NCI-H446 (cell line): ENCODE measurements around the gene GOSR2.

ENCODE experiments used
- DNase-seq, 2 experiments: peaks; one replicate each; lab custom pipeline; 2025; lab: John Stamatoyannopoulos, UW

The GOSR2 gene

DNA sequence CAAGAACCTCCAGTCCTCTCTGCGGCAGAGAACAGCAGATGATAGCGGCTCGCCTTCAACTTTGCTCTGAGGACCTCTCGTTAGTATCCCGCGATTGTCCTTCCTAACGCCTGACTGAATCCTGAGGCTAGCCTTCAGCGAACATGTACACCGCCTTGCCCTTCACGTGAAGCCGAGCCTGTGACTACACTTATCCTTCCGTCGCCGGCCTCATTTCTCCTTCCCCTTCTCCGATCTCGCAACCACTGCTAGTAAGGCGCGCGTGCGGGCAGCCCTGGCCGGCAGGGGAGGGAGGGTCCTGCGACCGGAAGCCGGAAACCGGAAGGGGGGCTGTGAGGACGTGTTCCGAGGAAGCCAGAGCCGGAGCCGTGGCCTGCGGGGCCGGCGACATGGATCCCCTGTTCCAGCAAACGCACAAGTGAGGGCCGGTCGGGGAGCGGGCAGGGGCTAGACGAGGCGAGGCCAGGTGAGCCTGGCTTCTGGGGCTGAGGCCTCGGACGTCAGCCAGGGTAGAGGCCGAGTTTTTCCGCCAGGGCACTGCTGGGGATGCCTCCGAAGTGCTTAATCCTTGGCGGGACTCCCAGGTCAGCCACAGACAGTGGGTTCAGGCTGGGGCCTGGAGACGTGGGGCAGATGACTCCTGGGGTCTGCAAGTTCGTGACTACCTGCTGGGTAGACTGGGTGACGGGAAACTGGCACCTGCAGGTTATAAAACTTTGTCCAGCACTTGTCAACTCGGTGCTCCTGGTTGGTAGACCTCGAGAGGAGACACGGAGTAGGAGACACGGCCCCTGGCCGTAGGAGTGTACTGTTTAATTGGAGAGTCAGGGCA is at the start of gene GOSR2:
GOSR2 (plus strand) TSS at position 357 of the 832 bp plus-strand sequence; CDS start at position 390, 33 bp downstream.
- peak; percentile 85 to 94 for DNase-seq

DNA sequence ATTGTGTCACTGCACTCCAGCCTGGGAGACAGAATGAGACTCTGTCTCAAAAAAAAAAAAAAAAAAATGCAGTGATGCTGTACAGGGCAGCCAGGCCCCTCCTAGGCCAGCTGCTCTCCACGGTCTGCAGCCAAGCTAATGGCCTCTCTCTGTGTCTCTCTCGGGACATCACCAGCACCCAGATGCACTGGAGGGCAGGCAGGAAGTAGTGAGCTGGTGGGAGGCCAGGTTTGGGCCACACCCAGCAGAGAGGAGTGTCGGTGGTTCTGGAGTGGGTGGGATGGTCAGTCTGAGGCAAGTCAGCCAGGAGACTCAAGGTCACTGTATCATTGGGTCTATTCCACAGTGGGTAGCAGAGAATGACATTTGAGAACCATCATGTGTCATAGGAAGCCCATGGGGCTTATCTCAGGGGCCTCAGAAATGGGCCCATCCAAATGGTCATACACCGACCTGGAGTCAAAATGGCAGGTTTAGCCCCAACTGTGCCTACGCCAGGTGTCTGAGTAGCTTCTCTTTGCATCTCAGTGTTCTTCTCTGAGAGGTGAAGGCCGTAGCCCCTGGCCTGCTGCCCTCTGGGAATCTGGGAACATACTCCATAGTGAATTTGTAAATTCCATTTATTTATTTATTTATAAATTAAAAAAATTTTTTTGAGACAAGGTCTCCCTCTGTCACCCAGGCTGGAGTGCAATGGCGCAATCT is 48.9 kb upstream of the GOSR2 start:
- DNase-seq, result no peak

DNA sequence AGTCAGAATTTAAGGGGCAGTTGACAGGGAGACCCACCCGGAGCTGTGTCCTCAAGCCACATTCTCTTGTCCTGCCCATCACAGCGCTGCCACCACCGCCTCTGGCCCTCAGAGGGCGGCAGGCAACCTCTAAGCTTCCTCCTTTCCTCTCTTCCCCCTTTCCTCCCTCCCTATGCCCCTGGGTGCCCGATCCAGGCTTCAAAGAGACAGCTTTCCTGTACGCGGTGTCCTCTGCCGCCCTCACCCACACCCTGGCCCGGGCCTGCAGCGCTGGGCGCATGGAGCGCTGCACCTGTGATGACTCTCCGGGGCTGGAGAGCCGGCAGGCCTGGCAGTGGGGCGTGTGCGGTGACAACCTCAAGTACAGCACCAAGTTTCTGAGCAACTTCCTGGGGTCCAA is 48.1 kb upstream of the GOSR2 start:
- DNase-seq, result no peak

DNA sequence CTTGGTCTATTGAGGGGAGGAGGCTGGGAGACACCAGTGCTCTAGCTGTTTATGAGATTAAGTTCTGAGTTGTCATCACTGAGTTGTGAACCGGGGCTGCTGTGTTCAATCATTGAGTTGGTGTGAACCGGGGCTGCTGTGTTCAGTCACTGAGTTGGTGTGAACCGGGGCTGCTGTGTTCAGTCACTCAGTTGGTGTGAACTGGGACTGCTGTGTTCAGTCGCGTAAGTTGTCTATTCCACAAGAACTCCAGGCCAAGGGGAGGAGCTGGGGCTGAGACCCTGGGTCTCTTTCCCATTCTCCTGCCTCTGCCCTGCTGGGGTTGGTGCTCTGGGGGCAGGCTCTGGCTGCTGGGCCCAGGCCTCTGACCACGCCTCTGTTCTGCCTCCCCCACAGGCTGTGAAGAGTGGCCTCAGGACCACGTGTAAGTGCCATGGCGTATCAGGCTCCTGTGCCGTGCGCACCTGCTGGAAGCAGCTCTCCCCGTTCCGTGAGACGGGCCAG is 47.1 kb upstream of the GOSR2 start:
- no peak for DNase-seq

DNA sequence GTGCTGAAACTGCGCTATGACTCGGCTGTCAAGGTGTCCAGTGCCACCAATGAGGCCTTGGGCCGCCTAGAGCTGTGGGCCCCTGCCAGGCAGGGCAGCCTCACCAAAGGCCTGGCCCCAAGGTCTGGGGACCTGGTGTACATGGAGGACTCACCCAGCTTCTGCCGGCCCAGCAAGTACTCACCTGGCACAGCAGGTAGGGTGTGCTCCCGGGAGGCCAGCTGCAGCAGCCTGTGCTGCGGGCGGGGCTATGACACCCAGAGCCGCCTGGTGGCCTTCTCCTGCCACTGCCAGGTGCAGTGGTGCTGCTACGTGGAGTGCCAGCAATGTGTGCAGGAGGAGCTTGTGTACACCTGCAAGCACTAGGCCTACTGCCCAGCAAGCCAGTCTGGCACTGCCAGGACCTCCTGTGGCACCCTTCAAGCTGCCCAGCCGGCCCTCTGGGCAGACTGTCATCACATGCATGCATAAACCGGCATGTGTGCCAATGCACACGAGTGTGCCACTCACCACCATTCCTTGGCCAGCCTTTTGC is 46.5 kb upstream of the GOSR2 start:
- DNase-seq, result no peak

DNA sequence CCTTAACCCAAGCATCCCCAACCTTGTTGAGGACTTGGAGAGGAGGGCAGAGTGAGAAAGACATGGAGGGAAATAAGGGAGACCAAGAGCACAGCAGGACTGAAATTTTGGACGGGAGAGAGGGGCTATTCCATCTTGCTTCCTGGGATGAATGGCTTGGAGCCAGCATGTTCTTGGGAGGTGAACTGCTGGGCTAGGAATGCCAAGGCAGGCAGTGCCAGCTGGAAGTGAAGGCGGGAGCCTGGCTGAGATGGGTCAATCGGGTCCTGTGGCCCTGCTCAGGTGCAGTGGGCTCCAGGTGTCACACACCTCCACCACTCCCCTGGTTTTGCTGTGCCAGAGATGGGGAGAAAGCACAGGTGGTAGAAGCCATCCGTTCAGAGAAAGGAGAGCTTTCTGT is 46.0 kb upstream of the GOSR2 start:
- DNase-seq, result peak in 1 of 2 experiments; percentile 32

DNA sequence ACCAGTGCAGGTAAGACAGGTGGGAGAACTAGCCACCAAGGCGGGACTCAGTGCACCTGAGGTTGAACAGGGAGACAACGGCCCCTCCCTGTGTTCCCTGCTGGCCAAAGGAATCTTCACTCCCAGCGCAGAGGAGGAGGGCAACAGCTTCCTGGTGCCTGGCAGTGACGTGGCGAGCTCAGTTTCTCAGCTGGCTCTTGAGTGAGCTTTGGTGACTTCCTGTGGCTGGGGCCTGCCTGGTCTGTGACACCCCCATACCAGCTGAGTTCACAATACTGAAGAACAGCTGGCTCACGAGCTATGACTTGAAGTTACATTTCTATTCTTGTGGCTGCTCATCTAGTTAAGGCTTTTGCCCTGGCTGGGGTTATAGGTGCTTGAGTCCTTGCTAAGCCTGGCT is 45.5 kb upstream of the GOSR2 start:
- DNase-seq, result no peak

DNA sequence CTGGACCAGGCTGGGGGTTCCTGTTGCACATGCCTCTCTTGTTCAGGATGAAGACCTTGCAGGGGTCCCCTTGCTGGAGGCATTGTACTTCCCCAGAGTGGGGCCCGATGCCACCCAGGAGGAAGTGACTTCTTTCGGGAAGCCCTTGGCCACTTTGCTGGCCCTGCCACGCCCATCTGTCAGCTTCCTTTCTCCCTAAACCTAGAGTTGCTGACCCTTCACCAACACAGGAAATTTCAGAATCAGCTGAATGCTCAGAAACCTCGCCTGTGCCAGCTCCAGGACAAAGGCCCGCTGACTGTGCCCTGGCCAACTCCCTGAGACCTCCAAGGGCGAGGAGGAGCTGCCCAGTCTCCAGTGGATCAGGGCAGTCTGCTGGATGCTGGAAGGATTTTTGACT is 44.9 kb upstream of the GOSR2 start:
- DNase-seq, result no peak

DNA sequence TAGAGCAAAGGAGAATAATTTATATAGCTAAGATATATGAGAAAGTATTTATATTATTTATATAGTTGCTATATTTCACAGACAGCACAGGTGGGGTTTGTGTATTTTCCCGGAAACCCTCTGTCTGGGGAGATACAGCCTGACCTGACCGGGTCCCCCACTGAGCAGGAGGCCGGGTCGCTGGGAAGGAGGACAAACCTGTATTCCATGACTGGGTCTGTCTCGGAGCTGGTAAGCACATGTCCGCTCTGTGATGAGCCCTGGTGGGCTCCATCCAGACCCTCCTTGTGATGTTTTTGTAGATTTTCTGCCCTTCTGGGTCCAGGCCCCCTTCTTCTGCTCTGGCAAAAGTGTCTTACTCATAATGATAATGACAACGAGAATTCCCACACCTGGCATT is 43.9 kb upstream of the GOSR2 start:
- no peak for DNase-seq

DNA sequence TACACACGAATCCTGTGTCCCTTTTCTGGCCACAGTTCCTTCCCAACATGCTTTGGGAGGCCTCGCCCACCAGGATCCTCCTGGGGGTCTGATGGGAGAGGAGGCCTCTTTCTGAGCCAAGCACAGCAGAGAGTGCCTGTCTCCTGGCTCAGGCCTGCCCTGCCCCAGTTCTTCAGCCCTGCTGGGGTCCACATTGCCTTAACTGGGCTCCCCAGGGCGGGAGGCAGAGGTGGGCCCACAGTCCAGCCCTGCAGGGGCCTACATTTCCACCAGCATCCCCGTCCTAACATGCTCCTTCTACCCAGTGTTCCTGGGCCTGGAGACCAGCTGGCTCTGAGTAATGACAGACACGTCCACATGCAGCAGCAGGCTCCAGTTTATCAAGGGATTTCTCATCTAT is 41.9 kb upstream of the GOSR2 start:
- no peak for DNase-seq

DNA sequence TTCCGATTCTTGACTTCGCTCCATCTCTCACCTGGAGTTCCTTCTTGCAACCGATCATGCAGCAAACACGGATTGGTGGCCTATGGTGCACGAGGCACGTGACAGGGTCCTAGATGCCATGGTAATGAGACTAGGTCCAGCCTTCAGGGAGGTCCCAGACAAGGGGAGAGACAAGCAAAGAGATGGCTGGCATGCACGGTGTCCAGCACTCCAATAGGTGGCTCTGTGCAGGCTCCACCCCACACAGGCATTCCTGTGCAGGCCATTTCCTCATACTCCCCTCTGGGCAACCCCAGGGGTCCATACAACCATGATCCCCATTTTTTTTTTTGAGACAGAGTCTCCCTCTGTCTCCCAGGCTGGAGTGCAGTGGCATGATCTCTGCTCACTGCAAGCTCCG is 40.3 kb upstream of the GOSR2 start:
- no peak for DNase-seq

DNA sequence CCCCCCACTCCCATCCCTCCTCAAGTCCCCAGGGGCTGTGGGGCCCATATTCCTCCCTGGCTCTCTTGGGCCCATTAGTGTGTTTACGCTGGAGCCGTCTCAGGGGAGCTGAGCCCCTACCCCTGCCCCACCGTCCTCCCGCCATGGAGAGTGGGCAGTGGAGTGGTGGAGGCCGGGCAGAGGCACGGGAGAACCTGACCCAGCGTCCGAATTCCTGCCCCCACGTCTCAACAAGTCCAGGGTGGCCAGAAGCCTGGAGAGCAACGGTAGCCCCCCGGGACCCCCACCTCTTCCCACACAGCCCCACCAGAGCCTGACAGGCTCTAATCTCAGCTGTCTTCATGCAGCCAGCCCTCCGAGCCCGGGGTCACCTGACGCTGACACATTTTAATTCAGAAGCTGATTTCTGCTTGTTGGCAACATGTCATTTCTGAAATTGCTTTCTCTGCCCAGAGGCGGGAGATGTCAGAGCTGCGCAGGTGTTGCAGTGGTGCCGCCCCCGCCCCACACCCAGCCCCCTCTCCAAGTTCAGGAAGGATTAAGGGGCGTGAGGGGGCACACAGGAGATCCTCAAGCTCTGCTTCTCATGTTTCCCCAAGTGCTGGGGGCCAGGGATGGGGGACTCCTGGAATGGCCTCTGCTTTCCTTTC is 39.0 kb upstream of the GOSR2 start:
- DNase-seq, result no peak

DNA sequence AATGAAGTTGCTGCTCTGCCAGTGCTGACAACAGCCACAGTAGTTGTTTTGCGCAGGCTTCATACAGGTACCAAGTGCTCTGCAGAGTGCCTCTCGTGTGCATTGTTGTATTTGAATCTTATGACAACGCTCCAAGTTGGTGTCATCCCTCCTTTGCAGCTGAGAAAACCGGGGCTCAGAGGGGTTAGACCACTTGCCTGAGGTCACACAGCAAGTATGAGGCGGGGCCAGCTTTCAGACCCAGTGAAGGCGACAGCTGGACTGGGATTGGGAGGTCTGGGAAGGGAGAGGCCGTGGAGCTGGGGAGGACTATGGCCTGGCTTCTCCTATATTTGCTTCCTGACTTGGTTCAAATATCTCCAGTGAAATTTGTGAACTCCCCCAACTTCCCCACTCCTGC is 38.4 kb upstream of the GOSR2 start:
- no peak for DNase-seq

DNA sequence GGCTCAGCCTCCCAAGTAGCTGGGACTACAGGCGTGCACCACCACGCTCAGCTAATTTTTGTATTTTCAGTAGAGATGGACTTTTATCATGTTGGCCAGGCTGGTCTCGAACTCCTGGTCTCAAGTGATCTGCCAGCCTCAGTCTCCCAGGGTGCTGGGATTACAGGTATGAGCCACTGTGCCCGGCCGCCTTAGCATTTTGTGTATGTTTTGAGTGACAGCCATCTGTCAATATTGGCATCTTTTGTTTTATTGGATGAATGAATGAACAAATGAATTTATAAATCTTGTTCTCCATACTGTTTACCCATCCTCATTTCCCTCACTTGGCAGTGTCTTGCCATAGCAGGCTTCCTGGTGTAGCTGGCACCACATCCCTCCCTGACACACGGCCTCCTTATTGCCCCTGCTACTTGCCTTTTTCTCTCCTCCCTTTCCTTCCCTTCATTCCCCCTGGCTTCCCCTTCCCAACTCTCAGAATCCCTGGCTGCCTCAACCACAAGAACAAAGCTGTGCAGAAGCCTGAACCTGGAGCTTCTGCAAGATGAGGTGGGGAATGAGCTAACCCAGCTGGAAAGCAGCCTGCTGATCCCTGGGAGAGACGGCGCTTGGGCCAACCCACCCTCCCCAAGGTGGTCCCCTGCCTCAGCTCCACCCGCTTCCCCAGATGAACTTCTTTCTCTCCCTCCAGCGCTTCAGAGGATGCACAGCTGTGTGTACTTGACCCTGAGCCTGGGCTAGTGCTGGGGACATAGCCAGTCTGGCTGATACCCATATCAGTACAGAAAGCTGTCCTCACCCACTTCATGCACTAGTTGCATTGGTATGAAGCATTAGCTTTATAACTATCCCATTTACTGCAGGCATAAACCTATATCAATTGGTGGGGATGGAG is 37.3 kb upstream of the GOSR2 start:
- DNase-seq, result no peak

DNA sequence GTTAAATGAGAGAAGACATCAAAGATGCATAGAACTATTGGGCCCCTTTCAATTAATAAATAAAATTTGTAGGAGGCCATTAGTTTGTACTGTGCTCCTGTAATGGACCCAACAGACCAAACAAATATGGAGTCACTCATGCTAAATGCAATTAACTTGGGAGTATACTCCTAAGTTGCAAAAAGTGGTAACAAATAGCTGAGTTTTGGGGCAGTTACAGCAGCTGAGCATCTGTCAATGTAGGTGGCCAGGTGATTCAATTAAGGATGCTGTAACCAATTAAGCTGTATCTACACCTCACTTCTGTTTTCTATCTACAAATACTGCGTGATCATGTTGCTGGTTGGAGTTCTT is 36.7 kb upstream of the GOSR2 start:
- DNase-seq, result no peak

DNA sequence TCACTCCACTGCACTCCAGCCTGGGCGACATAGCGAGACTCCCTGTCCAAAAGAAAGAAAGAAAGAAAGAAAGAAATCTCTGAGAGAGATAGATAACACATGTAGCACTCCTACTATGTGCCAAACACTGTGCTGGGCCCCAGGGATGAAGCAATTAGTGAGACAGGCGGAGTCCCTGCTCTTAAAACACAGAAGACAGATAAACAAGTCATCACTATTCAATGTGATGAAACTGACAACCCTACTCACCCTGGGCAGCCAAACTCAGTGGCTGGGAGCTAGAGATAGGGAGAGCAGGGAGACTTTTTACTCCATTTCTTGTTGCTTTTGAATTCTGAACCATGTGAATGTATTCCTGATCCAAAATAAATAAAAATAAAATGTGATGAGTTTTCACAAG is 35.2 kb upstream of the GOSR2 start:
- DNase-seq, result no peak

DNA sequence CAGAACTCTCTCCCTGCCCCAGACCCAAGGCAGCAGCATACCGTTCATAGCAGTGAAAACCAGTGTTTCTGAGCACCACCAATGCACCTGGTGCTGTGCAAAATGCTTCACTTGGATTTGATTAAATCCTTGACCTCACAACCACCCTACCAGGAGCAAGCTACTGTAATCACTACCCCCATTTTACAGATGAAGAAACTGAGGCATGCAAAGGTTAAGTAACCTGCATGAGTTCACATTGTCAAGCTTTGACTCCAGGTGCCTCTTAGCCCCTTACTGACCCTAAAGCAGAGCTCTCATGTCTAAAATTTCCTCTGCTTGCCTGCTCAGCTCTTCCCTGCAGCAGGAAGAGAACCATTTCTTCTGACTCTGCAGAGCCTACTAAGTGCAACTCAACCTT is 34.2 kb upstream of the GOSR2 start:
- no peak for DNase-seq

DNA sequence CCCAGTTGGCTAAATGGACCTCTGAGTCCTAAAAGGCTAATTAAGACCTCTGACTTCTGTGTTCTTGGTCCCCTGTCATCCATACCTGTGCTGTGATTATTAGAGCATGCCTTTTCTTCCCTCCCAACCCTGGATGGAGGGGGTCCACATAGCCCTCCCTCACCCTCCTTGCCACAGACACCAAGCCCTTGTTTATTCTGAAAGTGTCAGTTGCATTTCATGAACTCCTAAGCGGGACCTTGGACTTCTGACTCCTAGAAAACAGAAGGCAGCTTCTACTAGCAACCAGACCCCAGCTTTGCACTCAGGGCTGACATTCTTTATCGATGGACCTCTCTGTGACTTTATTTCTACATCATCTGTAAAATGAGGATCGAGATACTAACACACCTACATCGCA is 33.4 kb upstream of the GOSR2 start:
- DNase-seq, result no peak

DNA sequence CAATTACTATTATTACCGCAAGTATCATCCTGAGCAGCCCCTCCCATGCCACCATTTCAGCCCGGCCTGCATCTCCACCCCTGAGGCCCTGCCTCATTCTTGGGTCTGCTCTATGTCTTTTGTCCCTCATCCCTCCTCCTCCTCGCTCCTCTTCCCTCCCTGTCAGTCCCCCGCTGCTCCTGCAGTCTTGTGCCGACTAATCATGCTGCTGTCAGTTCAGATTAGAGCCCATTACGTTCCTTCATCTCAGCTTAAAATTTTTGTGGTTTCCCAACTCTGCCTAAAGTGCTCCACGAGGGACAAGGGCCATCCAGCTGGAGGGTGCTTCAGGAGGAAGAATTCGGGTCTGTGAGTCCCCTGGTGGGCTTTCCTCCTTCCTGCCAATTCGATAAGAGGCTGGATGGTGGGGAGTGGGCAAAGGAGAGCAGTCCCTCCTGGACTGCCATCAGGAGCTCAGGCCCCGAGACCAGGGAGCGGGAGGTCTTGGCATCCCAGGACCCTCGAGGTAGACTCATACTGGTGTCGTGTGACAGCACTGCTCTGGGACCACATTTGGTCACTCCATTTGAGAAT is 32.9 kb upstream of the GOSR2 start:
- no peak for DNase-seq

DNA sequence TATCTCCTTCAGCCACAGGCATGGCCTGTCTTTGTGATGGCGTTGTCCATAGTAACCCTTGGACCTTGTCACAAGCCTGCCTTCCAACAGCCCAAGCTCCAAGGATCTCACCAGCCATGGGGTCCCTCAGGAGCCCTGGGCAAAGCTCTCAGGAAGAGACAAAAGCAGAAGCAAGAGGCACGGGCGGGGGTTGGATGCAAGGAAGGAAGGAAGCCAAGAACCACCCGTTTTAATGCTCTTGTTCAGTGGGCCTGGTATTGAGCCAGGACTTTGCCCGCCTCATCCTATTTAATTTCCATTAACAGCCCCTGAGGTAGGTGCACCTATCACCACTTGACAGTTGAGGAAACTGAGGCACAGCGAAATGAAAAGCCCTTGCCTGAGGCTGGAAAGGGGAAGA is 32.3 kb upstream of the GOSR2 start:
- no peak for DNase-seq

DNA sequence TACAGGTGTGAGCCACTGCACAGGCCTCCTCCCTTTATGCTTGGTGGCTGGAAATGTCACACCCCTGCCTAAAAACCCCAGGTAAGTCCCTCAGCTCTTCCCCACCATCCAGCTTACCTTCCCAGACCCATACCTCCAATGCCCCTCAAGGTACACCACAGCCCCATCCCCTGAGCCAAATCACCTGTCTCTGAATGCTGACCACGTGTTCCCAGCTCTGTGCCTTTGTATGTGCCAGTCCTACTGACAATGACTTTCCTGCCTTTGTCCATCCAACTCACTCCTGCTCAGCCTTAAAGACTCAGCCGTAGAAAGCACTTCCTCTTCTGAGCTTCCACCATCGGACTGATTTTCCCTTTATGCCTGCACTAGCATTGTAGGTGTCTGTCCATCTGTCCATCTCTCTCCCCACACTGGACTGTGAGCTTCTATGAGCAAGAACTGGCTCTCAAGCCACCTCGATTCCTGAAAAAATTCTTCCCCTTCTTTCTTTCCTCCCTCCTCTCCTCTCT is 30.7 kb upstream of the GOSR2 start:
- DNase-seq, result no peak
